K562 (cell line): ENCODE data around the gene TNNT3. TPM values are rescaled to one million over a fixed set of nuclear protein-coding genes. Genes with fewer than 3 reads are reported as not detected.

Experiments
- PHB2 ChIP-seq: fragments of 450-650 bp; IDR thresholded peaks from 2 replicates; pipeline ENCODE4 v1.6.1; 2017; ENCODE audit warnings: low read depth
- PHF8 ChIP-seq: fragments of 200-600 bp; sonication (generic); IDR thresholded peaks from 2 replicates; pipeline ENCODE4 v1.6.1; 2012; ENCODE audit warnings: mixed run types, mild to moderate bottlenecking, inconsistent platforms, low read length, moderate library complexity, borderline replicate concordance
- ZNF444 ChIP-seq: fragments of 250-450 bp; sonication (Bioruptor Pico); IDR thresholded peaks from 2 replicates; pipeline ENCODE4 v1.4.0; 2020; ENCODE audit warnings: mild to moderate bottlenecking, moderate library complexity
- ZNF561 ChIP-seq: fragments of 450-650 bp; formaldehyde crosslinking; conservative IDR thresholded peaks from 2 replicates; pipeline ENCODE4 v1.4.0; 2020; ENCODE audit warnings: mild to moderate bottlenecking, moderate library complexity
- polyA plus RNA-seq, 8 experiments: library from polyadenylated mRNA; depleted of rRNA in 4 of 8; stranded (reverse) in 5 of 8; unstranded in 3 of 8; fragments of >200 nt; fragmentation: Nextera tagmentation in 2 of 8; fragmentation: Illumina TruSeq in 1 of 8; extraction: Ambion mirVana in 2 of 8; extraction: Trizol in 1 of 8; gene quantifications; 2 replicates each; pipeline versions ENCODE4 v1.2.1 to v1.2.3, GENCODE V29; 2011 to 2014; ENCODE audit warnings: inconsistent platforms in 1 of 8, missing spikeins in 1 of 8
- total RNA-seq, 7 experiments: library from RNA; depleted of rRNA in 6 of 7; stranded (reverse); fragments of >200 nt in 6 of 7; fragmentation: Illumina TruSeq in 2 of 7; extraction: Trizol in 2 of 7; gene quantifications; 2 replicates each; pipeline versions ENCODE4 v1.2.1 to v1.2.3, GENCODE V29; 2011 to 2021; ENCODE audit warnings: low replicate concordance in 1 of 7
- TF ChIP-seq, protein P1 (sequence below): fragments of 450-650 bp; IDR thresholded peaks from 2 replicates; pipeline ENCODE4 v1.6.1; 2016; ENCODE audit warnings: mild to moderate bottlenecking, moderate library complexity
- TF ChIP-seq, protein P2 (sequence below): fragments of 250-450 bp; sonication (Bioruptor Pico); IDR thresholded peaks from 2 replicates; pipeline ENCODE4 v1.4.0; 2020; ENCODE audit warnings: mild to moderate bottlenecking

Gene TNNT3
- total and polyA plus RNA-seq, 9 of the 15 experiments (the other 6 are each of a cell fraction or from before 2014, with no cell fraction given): 0.10 TPM; not detected in 8

DNA sequence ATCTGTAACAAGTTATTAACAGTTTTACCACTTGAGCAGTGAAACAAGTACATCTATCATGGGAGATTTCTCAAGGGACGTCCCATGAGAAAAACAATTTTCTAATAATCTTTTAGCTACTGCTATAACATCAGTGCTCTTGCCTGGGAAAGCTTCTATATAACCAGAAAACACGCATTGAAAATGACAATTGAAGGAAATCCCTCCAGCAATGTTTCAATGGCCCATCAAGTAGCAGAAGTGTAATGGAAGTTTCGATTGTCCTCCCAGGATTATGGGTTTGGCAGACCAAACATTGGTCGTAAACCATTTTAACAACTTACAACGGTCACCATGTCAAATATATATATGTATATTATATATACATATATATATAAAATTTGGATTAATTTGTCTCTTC is 19.8 kb upstream of the TNNT3 start (continued):
- TF ChIP-seq, protein P1, sequence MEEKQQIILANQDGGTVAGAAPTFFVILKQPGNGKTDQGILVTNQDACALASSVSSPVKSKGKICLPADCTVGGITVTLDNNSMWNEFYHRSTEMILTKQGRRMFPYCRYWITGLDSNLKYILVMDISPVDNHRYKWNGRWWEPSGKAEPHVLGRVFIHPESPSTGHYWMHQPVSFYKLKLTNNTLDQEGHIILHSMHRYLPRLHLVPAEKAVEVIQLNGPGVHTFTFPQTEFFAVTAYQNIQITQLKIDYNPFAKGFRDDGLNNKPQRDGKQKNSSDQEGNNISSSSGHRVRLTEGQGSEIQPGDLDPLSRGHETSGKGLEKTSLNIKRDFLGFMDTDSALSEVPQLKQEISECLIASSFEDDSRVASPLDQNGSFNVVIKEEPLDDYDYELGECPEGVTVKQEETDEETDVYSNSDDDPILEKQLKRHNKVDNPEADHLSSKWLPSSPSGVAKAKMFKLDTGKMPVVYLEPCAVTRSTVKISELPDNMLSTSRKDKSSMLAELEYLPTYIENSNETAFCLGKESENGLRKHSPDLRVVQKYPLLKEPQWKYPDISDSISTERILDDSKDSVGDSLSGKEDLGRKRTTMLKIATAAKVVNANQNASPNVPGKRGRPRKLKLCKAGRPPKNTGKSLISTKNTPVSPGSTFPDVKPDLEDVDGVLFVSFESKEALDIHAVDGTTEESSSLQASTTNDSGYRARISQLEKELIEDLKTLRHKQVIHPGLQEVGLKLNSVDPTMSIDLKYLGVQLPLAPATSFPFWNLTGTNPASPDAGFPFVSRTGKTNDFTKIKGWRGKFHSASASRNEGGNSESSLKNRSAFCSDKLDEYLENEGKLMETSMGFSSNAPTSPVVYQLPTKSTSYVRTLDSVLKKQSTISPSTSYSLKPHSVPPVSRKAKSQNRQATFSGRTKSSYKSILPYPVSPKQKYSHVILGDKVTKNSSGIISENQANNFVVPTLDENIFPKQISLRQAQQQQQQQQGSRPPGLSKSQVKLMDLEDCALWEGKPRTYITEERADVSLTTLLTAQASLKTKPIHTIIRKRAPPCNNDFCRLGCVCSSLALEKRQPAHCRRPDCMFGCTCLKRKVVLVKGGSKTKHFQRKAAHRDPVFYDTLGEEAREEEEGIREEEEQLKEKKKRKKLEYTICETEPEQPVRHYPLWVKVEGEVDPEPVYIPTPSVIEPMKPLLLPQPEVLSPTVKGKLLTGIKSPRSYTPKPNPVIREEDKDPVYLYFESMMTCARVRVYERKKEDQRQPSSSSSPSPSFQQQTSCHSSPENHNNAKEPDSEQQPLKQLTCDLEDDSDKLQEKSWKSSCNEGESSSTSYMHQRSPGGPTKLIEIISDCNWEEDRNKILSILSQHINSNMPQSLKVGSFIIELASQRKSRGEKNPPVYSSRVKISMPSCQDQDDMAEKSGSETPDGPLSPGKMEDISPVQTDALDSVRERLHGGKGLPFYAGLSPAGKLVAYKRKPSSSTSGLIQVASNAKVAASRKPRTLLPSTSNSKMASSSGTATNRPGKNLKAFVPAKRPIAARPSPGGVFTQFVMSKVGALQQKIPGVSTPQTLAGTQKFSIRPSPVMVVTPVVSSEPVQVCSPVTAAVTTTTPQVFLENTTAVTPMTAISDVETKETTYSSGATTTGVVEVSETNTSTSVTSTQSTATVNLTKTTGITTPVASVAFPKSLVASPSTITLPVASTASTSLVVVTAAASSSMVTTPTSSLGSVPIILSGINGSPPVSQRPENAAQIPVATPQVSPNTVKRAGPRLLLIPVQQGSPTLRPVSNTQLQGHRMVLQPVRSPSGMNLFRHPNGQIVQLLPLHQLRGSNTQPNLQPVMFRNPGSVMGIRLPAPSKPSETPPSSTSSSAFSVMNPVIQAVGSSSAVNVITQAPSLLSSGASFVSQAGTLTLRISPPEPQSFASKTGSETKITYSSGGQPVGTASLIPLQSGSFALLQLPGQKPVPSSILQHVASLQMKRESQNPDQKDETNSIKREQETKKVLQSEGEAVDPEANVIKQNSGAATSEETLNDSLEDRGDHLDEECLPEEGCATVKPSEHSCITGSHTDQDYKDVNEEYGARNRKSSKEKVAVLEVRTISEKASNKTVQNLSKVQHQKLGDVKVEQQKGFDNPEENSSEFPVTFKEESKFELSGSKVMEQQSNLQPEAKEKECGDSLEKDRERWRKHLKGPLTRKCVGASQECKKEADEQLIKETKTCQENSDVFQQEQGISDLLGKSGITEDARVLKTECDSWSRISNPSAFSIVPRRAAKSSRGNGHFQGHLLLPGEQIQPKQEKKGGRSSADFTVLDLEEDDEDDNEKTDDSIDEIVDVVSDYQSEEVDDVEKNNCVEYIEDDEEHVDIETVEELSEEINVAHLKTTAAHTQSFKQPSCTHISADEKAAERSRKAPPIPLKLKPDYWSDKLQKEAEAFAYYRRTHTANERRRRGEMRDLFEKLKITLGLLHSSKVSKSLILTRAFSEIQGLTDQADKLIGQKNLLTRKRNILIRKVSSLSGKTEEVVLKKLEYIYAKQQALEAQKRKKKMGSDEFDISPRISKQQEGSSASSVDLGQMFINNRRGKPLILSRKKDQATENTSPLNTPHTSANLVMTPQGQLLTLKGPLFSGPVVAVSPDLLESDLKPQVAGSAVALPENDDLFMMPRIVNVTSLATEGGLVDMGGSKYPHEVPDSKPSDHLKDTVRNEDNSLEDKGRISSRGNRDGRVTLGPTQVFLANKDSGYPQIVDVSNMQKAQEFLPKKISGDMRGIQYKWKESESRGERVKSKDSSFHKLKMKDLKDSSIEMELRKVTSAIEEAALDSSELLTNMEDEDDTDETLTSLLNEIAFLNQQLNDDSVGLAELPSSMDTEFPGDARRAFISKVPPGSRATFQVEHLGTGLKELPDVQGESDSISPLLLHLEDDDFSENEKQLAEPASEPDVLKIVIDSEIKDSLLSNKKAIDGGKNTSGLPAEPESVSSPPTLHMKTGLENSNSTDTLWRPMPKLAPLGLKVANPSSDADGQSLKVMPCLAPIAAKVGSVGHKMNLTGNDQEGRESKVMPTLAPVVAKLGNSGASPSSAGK: no peak
- no peak for TF ChIP-seq PHB2
- TF ChIP-seq, protein P2, sequence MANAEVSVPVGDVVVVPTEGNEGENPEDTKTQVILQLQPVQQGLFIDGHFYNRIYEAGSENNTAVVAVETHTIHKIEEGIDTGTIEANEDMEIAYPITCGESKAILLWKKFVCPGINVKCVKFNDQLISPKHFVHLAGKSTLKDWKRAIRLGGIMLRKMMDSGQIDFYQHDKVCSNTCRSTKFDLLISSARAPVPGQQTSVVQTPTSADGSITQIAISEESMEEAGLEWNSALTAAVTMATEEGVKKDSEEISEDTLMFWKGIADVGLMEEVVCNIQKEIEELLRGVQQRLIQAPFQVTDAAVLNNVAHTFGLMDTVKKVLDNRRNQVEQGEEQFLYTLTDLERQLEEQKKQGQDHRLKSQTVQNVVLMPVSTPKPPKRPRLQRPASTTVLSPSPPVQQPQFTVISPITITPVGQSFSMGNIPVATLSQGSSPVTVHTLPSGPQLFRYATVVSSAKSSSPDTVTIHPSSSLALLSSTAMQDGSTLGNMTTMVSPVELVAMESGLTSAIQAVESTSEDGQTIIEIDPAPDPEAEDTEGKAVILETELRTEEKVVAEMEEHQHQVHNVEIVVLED (CRISPR knock-in tag): no peak
- no peak for TF ChIP-seq ZNF561
- TF ChIP-seq PHF8: no peak
- TF ChIP-seq ZNF444: no peak
- TF ChIP-seq, all 486 proteins: peak for 0
